Measurements from ENCODE around the gene CXorf66. TPM values are rescaled to one million over a fixed set of nuclear protein-coding genes. Genes with fewer than 3 reads are reported as not detected.

CXorf66 gene
- total RNA-seq, 1 experiment from 2014 or later: not detected

DNA sequence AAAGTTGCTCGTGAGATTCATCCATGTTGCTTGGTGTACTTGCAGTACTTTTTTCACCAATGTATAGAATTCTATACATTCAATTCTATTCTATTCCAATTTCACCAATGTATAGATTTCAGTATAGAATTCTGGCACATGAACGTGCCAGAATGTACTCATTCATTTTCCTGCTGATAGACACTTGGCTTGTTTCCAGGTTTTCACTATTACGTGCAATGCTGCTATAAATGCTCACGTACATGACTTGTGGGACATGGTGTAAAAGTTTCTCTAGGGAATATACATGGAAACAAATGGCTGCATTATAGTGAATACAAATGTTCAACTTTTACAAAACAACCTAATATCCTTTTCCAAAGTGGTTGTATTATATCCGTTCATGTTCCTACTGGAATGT, 6.8 kb upstream of the CXorf66 start:
- DNase-seq: no peak
- H3K27ac Mint-ChIP-seq (ENCODE audit: unreplicated experiment): no peak overlapping the region
- no peaks in the 10 kb centered on the region for H3K4me1 Mint-ChIP-seq (ENCODE audit: low read depth, unreplicated experiment)
- BruUV-seq (replicated peaks): no TSS peak
- intact Hi-C loops (cut with micrococcal nuclease; ENCODE audit: unreplicated experiment): loop anchor here (5.0 kb wide), 1 partner anchor 415 kb away; no protein-coding TSS in a partner anchor
- no peak overlapping the region for H3K4me3 Mint-ChIP-seq (ENCODE audit: low read depth, unreplicated experiment)
- H3K27me3 Mint-ChIP-seq (ENCODE audit: unreplicated experiment): peaks cover 24% of the 10 kb centered on the region
- H3K9me3 Mint-ChIP-seq (ENCODE audit: low read depth, unreplicated experiment): peaks cover 2% of the 10 kb centered on the region
- CTCF ChIA-PET: no interaction called here
- TF ChIP-seq, protein P1, sequence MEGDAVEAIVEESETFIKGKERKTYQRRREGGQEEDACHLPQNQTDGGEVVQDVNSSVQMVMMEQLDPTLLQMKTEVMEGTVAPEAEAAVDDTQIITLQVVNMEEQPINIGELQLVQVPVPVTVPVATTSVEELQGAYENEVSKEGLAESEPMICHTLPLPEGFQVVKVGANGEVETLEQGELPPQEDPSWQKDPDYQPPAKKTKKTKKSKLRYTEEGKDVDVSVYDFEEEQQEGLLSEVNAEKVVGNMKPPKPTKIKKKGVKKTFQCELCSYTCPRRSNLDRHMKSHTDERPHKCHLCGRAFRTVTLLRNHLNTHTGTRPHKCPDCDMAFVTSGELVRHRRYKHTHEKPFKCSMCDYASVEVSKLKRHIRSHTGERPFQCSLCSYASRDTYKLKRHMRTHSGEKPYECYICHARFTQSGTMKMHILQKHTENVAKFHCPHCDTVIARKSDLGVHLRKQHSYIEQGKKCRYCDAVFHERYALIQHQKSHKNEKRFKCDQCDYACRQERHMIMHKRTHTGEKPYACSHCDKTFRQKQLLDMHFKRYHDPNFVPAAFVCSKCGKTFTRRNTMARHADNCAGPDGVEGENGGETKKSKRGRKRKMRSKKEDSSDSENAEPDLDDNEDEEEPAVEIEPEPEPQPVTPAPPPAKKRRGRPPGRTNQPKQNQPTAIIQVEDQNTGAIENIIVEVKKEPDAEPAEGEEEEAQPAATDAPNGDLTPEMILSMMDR (IDR thresholded peaks at IDR 0.05; ENCODE audit: unreplicated experiment): no peak
- no peaks in the 10 kb centered on the region for H3K36me3 Mint-ChIP-seq (ENCODE audit: insufficient read depth, unreplicated experiment)

DNA sequence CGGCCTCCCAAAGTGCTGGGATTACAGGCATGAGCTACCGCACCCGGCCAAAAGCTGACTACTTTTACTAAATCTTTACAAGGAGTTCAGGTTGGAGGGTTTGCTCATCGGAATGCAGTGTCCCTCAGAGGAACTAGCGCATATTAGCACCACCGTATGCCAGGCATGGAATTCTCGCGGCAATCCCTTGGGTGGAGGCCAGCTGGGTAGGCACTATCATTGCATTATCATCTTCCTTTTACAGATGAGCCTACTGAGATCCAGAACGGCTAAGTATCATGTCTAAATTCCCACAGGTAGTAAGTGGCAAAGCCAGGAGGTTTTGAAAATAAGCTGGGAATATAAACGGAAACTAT, 6.1 kb upstream of the CXorf66 start:
- CTCF ChIA-PET: no interaction called here
- peaks cover 24% of the 10 kb centered on the region for H3K27me3 Mint-ChIP-seq (ENCODE audit: unreplicated experiment)
- H3K4me1 Mint-ChIP-seq (ENCODE audit: low read depth, unreplicated experiment): no peaks in the 10 kb centered on the region
- TF ChIP-seq, protein P1 (IDR thresholded peaks at IDR 0.05; ENCODE audit: unreplicated experiment): no peak
- H3K4me3 Mint-ChIP-seq (ENCODE audit: low read depth, unreplicated experiment): peak overlapping the region; percentile 55
- no peaks in the 10 kb centered on the region for H3K36me3 Mint-ChIP-seq (ENCODE audit: insufficient read depth, unreplicated experiment)
- H3K27ac Mint-ChIP-seq (ENCODE audit: unreplicated experiment): no peak overlapping the region
- H3K9me3 Mint-ChIP-seq (ENCODE audit: low read depth, unreplicated experiment): peaks cover 2% of the 10 kb centered on the region
- no TSS peak for BruUV-seq (replicated peaks)
- intact Hi-C loops (cut with micrococcal nuclease; ENCODE audit: unreplicated experiment): loop anchor here (5.0 kb wide), 1 partner anchor 414 kb away; no protein-coding TSS in a partner anchor
- no peak for DNase-seq

DNA sequence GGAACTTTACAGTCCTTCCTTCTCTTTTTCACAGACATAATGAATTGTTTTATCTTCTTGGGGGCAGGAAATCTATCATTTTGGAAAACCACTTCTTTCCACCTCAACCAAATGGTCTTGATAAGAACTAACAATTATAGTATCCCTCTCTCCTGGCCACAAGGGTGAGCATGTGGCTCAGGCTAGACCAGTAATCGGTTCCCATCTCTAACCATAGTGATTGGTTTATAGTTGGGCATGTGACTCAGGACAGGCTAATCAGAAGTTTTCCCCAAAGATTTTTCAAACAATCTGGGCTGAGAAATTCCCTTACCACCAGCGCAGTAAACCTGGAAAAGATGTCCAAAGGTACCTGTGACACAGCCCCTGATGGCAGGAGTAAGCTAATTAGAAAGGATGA, 4.0 kb upstream of the CXorf66 start:
- H3K9me3 Mint-ChIP-seq (ENCODE audit: low read depth, unreplicated experiment): no peaks in the 10 kb centered on the region
- BruUV-seq (replicated peaks): no TSS peak
- CTCF ChIA-PET: no interaction called here
- intact Hi-C loops (cut with micrococcal nuclease; ENCODE audit: unreplicated experiment): no loop called here
- DNase-seq: no peak
- no peaks in the 10 kb centered on the region for H3K4me1 Mint-ChIP-seq (ENCODE audit: low read depth, unreplicated experiment)
- H3K36me3 Mint-ChIP-seq (ENCODE audit: insufficient read depth, unreplicated experiment): no peaks in the 10 kb centered on the region
- H3K27ac Mint-ChIP-seq (ENCODE audit: unreplicated experiment): no peak overlapping the region
- no peak overlapping the region for H3K4me3 Mint-ChIP-seq (ENCODE audit: low read depth, unreplicated experiment)
- H3K27me3 Mint-ChIP-seq (ENCODE audit: unreplicated experiment): peaks cover 24% of the 10 kb centered on the region
- TF ChIP-seq, protein P1 (IDR thresholded peaks at IDR 0.05; ENCODE audit: unreplicated experiment): no peak

DNA sequence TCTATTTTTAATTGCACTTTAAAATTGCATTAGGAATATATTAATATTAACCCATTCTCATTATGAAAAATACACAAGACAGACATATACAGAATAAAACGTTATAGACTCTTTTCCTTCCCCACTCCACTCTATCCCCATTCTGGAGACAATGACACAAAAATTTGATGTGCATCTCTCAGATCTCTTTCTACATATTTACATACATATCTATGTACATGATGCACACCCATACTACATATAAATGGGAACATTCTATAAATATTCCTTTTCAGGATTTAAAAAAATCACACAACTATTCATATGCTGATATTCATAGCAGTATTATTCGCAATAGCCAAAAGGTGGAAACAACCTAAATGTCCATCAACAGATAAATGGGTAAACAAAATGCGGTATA, 2.4 kb upstream of the CXorf66 start:
- H3K4me3 Mint-ChIP-seq (ENCODE audit: low read depth, unreplicated experiment): no peak overlapping the region
- TF ChIP-seq, protein P1 (IDR thresholded peaks at IDR 0.05; ENCODE audit: unreplicated experiment): no peak
- DNase-seq: no peak
- no peaks in the 10 kb centered on the region for H3K9me3 Mint-ChIP-seq (ENCODE audit: low read depth, unreplicated experiment)
- CTCF ChIA-PET: no interaction called here
- H3K27me3 Mint-ChIP-seq (ENCODE audit: unreplicated experiment): peaks cover 24% of the 10 kb centered on the region
- no peaks in the 10 kb centered on the region for H3K36me3 Mint-ChIP-seq (ENCODE audit: insufficient read depth, unreplicated experiment)
- H3K4me1 Mint-ChIP-seq (ENCODE audit: low read depth, unreplicated experiment): no peaks in the 10 kb centered on the region
- BruUV-seq (replicated peaks): no TSS peak
- intact Hi-C loops (cut with micrococcal nuclease; ENCODE audit: unreplicated experiment): no loop called here
- H3K27ac Mint-ChIP-seq (ENCODE audit: unreplicated experiment): no peak overlapping the region
